GM21529 (cell line): ENCODE measurements around the gene TMCC1.
"Not testable (repeated sequence)": the region's sequence is repeated elsewhere in the genome, so short reads cannot be mapped to it uniquely, and the experiment has no call there.

Experiments
- ATAC-seq: cut with Tn5 transposase; IDR thresholded peaks from one replicate; pipeline ENCODE4 v1.9.1; 2021; ENCODE audit not compliant: unreplicated experiment

TMCC1 gene

GRCh38 chr3:129892857-129893580, 492 bp downstream of the TMCC1 start:
- ATAC-seq = peak; percentile 65

GRCh38 chr3:129892486-129892856, 1.0 kb downstream of the TMCC1 start:
- no peak for ATAC-seq

GRCh38 chr3:129890891-129891290, 2.6 kb downstream of the TMCC1 start:
- no peak for ATAC-seq

GRCh38 chr3:129890125-129890524, 3.4 kb downstream of the TMCC1 start:
- peak; percentile 28 for ATAC-seq

- ATAC-seq = no peak
These were observed 4.7 kb downstream of the TMCC1 start for GRCh38 chr3:129888771-129889170.

GRCh38 chr3:129881261-129881660, 12.2 kb downstream of the TMCC1 start:
- ATAC-seq = no peak

GRCh38 chr3:129878355-129878754, 15.2 kb downstream of the TMCC1 start:
- ATAC-seq = no peak

GRCh38 chr3:129874479-129874878, 19.0 kb downstream of the TMCC1 start:
- ATAC-seq = not testable (repeated sequence)

- no peak for ATAC-seq
These were observed 24.6 kb downstream of the TMCC1 start for GRCh38 chr3:129868912-129869311.

- ATAC-seq = no peak
These were observed 25.9 kb downstream of the TMCC1 start for GRCh38 chr3:129867506-129868124.

GRCh38 chr3:129865806-129866205, 27.7 kb downstream of the TMCC1 start:
- no peak for ATAC-seq

GRCh38 chr3:129864519-129864918, 29.0 kb downstream of the TMCC1 start:
- no peak for ATAC-seq

GRCh38 chr3:129859272-129859671, 34.2 kb downstream of the TMCC1 start:
- no peak for ATAC-seq

- ATAC-seq = no peak
These were observed 35.6 kb downstream of the TMCC1 start for GRCh38 chr3:129857899-129858298.

GRCh38 chr3:129856790-129857189, 36.7 kb downstream of the TMCC1 start:
- not testable (repeated sequence) for ATAC-seq

- ATAC-seq = no peak
These were observed 37.6 kb downstream of the TMCC1 start for GRCh38 chr3:129855832-129856419.

- ATAC-seq = no peak
These were observed 38.2 kb downstream of the TMCC1 start for GRCh38 chr3:129855170-129855831.

- no peak for ATAC-seq
These were observed 39.1 kb downstream of the TMCC1 start for GRCh38 chr3:129854460-129854859.

- ATAC-seq = no peak
These were observed 47.6 kb downstream of the TMCC1 start for GRCh38 chr3:129845956-129846355.

GRCh38 chr3:129840707-129841360, 52.7 kb downstream of the TMCC1 start:
- ATAC-seq = no peak

GRCh38 chr3:129838086-129838485, 55.4 kb downstream of the TMCC1 start:
- no peak for ATAC-seq
